HG03135 (cell line): Measurements from ENCODE around the gene ACACA.

Source experiments
- ATAC-seq: cut with Tn5 transposase; IDR thresholded peaks from one replicate; pipeline ENCODE4 v1.9.1; 2021; ENCODE audit warnings: mild to moderate bottlenecking, moderate library complexity; ENCODE audit not compliant: unreplicated experiment

ACACA gene

GRCh38 chr17:37299257-37299980, 107.2 kb downstream of the ACACA start:
- no peak for ATAC-seq

GRCh38 chr17:37295888-37296287, 110.7 kb downstream of the ACACA start:
- no peak for ATAC-seq

- no peak for ATAC-seq
Observed at GRCh38 chr17:37294888-37295287, 111.7 kb downstream of the ACACA start.

GRCh38 chr17:37293770-37294169, 112.9 kb downstream of the ACACA start:
- no peak for ATAC-seq

- no peak for ATAC-seq
Observed at GRCh38 chr17:37292429-37293139, 114.1 kb downstream of the ACACA start.

GRCh38 chr17:37291351-37291750, 115.3 kb downstream of the ACACA start:
- ATAC-seq: no peak

GRCh38 chr17:37286430-37286829, 120.2 kb downstream of the ACACA start:
- no peak for ATAC-seq

GRCh38 chr17:37284191-37284590, 122.4 kb downstream of the ACACA start:
- no peak for ATAC-seq

GRCh38 chr17:37283414-37283961, 123.1 kb downstream of the ACACA start:
- ATAC-seq: no peak

- ATAC-seq: no peak
Observed at GRCh38 chr17:37280841-37281240, 125.8 kb downstream of the ACACA start.

GRCh38 chr17:37278247-37278894, 128.3 kb downstream of the ACACA start:
- no peak for ATAC-seq

- no peak for ATAC-seq
Observed at GRCh38 chr17:37276475-37276874, 130.2 kb downstream of the ACACA start.

GRCh38 chr17:37274461-37274860, 132.2 kb downstream of the ACACA start:
- no peak for ATAC-seq

GRCh38 chr17:37273409-37274051, 133.1 kb downstream of the ACACA start:
- no peak for ATAC-seq

GRCh38 chr17:37265446-37266173, 141.0 kb downstream of the ACACA start:
- no peak for ATAC-seq

- no peak for ATAC-seq
Observed at GRCh38 chr17:37261286-37261685, 145.3 kb downstream of the ACACA start.

GRCh38 chr17:37259030-37259735, 147.5 kb downstream of the ACACA start:
- no peak for ATAC-seq

GRCh38 chr17:37256627-37257026, 150.0 kb downstream of the ACACA start:
- no peak for ATAC-seq

- no peak for ATAC-seq
Observed at GRCh38 chr17:37255432-37255831, 151.2 kb downstream of the ACACA start.

GRCh38 chr17:37247825-37248224, 158.8 kb downstream of the ACACA start:
- no peak for ATAC-seq
